ENCODE measurements around the gene RRAS2. TPM values are rescaled to one million over a fixed set of nuclear protein-coding genes. Genes with fewer than 3 reads are reported as not detected.

Gene RRAS2
- total and polyA plus RNA-seq, 9 of the 15 experiments (the other 6 are each of a cell fraction or from before 2014, with no cell fraction given), result 9.4 to 47.5 (median 37.6) TPM

DNA sequence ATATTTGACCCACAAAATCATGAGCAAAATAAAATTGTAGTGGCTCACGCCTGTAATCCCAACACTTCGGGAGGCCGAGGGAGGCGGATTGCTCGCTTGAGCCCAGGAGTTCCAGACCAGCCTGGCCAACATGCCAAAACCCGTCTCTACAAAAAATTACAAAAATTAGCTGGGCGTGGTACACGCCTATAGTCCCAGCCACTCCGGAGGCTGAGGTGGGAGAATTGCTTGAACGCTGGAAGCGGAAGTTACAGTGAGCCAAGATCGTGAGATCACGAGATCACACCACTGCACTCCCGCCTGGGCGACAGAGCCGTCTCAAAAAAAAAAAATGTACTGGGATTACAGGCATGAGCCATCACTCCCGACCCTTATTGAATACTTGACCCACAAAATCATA is 2.0 kb upstream of the RRAS2 start:
- H3K9me3 ChIP-seq (replicated peaks; ENCODE audit: control insufficient read depth, insufficient read depth, low read depth, low read length), result no peaks in the 10 kb centered on the region
- no peak overlapping the region for H3K27ac ChIP-seq (ENCODE audit: extremely low read depth, low read depth, low read length)
- ChIA-PET CTCF (ENCODE audit: low intra/inter-chr PET ratio) (no interaction called here), POLR2A (no interaction called here)
- peak overlapping the region; percentile 59; the same call in 1 of the 2 replicates for H2AFZ ChIP-seq (ENCODE audit: low read depth, low read length)
- H3K36me3 ChIP-seq (ENCODE audit: control insufficient read depth, insufficient read depth, low read length), result peaks cover 4% of the 10 kb centered on the region; the same call in 1 of the 3 replicates
- no peaks in the 10 kb centered on the region for H3K9me1 ChIP-seq (ENCODE audit: control insufficient read depth, insufficient read depth, low read length)
- no peak for ATAC-seq
- no peak overlapping the region for H3K9ac ChIP-seq (ENCODE audit: insufficient read depth in 1 of 2, low read depth in 2 of 2, low read length in 2 of 2)
- FAIRE-seq, result no peak
- TF ChIP-seq BHLHE40 (IDR thresholded peaks at IDR 0.05; ENCODE audit: low read length), result 0 out of 2 replicates have a peak, but pooled peaks have one; percentile 29
- TF ChIP-seq L3MBTL2 (IDR thresholded peaks at IDR 0.05), result peak; percentile 53
- TF ChIP-seq KLF6 (CRISPR knock-in tag; IDR thresholded peaks at IDR 0.05; ENCODE audit: borderline replicate concordance), result no peak
- TF ChIP-seq, protein P1, sequence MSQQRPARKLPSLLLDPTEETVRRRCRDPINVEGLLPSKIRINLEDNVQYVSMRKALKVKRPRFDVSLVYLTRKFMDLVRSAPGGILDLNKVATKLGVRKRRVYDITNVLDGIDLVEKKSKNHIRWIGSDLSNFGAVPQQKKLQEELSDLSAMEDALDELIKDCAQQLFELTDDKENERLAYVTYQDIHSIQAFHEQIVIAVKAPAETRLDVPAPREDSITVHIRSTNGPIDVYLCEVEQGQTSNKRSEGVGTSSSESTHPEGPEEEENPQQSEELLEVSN (IDR thresholded peaks at IDR 0.05; ENCODE audit: borderline replicate concordance in 1 of 2, extremely low read depth in 1 of 2, insufficient read depth in 1 of 2, insufficient read length in 1 of 2, low read depth in 1 of 2, low read length in 1 of 2, poor library complexity in 1 of 2, severe bottlenecking in 1 of 2), result peak in 1 of 2 experiments; percentile 32
- no TSS peak for BruUV-seq (replicated peaks)
- H3K4me1 ChIP-seq (replicated peaks in 1 of 2; ENCODE audit: control insufficient read depth in 2 of 2, insufficient read depth in 2 of 2, low read length in 2 of 2), result peaks cover 6 to 12% of the 10 kb centered on the region in 2 experiments; a peak in 3 of 5 replicates
- H3K4me2 ChIP-seq (ENCODE audit: insufficient read depth, low read length), result no peak overlapping the region; the same call in 1 of the 2 replicates
- WGBS (ENCODE audit: insufficient coverage, low coverage, missing lambda C conversion rate), result 30% methylated on average over 17 of the region's 17 CpGs
- no peaks in the 10 kb centered on the region; the same call in 1 of the 2 replicates for H4K20me1 ChIP-seq (replicated peaks; ENCODE audit: control insufficient read depth, insufficient read depth, low read length)
- in situ Hi-C loops (cut with MboI), result no loop called here
- no peak overlapping the region for H3K4me3 ChIP-seq
- peak in 1 of 4 experiments; percentile 30 for DNase-seq (ENCODE audit: extremely low read depth in 1 of 4, low spot score in 3 of 4)
- peaks cover 26% of the 10 kb centered on the region for H3K79me2 ChIP-seq (ENCODE audit: control insufficient read depth, insufficient read depth, low read length)
- H3K27me3 ChIP-seq (ENCODE audit: control insufficient read depth in 2 of 2, insufficient read depth in 2 of 2, low read length in 2 of 2), result peaks cover 0 to 17% of the 10 kb centered on the region in 2 experiments; a peak in 3 of 5 replicates
- intact Hi-C loops (cut with micrococcal nuclease), result no loop called here
